GM18526 (cell line): ENCODE data around the gene LRCOL1.

Source experiments
- POLR2A ChIP-seq: IDR thresholded peaks from 3 replicates; pipeline ENCODE4 v1.6.1; 2011; ENCODE audit not compliant: insufficient read length; ENCODE audit errors: extremely low read depth

Gene LRCOL1

GRCh38 chr12:132640936-132641335 is 30.6 kb upstream of the LRCOL1 start:
- TF ChIP-seq POLR2A: no peak

GRCh38 chr12:132639956-132640520 is 29.7 kb upstream of the LRCOL1 start:
- no peak for TF ChIP-seq POLR2A

- TF ChIP-seq POLR2A: no peak
Observed at GRCh38 chr12:132638541-132639408, 28.4 kb upstream of the LRCOL1 start.

- TF ChIP-seq POLR2A: no peak
Observed at GRCh38 chr12:132637811-132638210, 27.4 kb upstream of the LRCOL1 start.

- TF ChIP-seq POLR2A: no peak
Observed at GRCh38 chr12:132635076-132635955, 24.9 kb upstream of the LRCOL1 start.

- TF ChIP-seq POLR2A: no peak
Observed at GRCh38 chr12:132634411-132634990, 24.1 kb upstream of the LRCOL1 start.

- TF ChIP-seq POLR2A: no peak
Observed at GRCh38 chr12:132633901-132634300, 23.5 kb upstream of the LRCOL1 start.

GRCh38 chr12:132633398-132633797 is 23.0 kb upstream of the LRCOL1 start:
- TF ChIP-seq POLR2A: no peak

GRCh38 chr12:132632521-132633228 is 22.3 kb upstream of the LRCOL1 start:
- TF ChIP-seq POLR2A: no peak

GRCh38 chr12:132631666-132632065 is 21.3 kb upstream of the LRCOL1 start:
- TF ChIP-seq POLR2A: no peak

- TF ChIP-seq POLR2A: no peak
Observed at GRCh38 chr12:132630672-132631071, 20.3 kb upstream of the LRCOL1 start.

- TF ChIP-seq POLR2A: no peak
Observed at GRCh38 chr12:132629330-132629729, 18.9 kb upstream of the LRCOL1 start.

- no peak for TF ChIP-seq POLR2A
Observed at GRCh38 chr12:132625731-132626430, 15.5 kb upstream of the LRCOL1 start.
